ENCODE results near the gene SDCBP2.

SDCBP2 gene

DNA sequence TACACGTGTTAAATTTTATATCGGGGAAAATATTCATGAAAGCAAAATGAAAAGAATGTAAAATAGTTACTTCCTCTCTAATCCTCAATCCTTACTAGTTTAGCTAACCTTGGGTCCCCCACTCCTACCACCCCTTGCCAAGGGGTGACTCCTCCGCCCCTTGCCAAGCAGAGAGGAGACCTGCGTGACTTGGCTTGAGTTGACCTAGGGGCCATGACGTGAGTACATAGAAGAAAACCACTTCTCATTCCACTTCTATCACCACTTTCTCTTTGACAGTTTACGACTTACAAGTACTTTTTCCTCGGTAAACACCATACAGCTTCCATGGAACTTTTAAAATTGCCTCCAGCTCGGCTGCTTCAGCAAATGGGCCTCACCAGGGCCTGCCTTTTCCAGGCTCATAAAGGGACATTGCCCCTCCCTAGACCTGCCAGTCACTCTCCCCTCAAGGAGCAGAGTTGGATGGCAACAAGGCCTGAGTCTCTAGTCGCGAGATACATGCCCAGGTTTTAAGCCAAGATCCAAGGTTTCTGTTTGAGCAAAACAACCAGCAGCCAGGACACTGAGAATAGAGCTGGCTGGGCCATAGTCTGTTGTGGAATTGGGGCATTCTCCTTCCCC is 29.9 kb downstream of the SDCBP2 start:
- DNase-seq = no peak

DNA sequence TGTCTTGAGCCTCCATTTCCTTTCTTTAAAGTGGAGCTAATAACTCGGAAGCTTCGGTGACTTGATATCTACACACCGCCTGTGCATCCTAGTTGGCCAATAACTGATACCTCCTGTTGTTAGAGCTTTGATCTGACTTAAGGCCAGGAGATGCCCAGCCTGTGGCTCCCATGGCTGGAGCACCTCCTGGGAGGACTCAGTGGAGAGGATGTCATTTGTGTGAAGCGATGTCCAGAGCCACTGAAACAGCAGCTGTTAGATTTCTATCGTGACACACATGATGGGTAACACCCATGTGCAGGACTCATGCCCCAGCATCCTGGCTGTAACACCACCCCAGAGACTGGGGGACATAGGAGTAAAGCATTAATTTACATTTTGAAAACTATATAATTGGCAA is 30.8 kb downstream of the SDCBP2 start:
- TF ChIP-seq, protein P1, sequence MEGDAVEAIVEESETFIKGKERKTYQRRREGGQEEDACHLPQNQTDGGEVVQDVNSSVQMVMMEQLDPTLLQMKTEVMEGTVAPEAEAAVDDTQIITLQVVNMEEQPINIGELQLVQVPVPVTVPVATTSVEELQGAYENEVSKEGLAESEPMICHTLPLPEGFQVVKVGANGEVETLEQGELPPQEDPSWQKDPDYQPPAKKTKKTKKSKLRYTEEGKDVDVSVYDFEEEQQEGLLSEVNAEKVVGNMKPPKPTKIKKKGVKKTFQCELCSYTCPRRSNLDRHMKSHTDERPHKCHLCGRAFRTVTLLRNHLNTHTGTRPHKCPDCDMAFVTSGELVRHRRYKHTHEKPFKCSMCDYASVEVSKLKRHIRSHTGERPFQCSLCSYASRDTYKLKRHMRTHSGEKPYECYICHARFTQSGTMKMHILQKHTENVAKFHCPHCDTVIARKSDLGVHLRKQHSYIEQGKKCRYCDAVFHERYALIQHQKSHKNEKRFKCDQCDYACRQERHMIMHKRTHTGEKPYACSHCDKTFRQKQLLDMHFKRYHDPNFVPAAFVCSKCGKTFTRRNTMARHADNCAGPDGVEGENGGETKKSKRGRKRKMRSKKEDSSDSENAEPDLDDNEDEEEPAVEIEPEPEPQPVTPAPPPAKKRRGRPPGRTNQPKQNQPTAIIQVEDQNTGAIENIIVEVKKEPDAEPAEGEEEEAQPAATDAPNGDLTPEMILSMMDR (IDR thresholded peaks at IDR 0.05; ENCODE audit: low read depth, low read length) = no peak
- no peak for DNase-seq
- no peaks in the 10 kb centered on the region for H3K9me3 ChIP-seq
- H3K4me3 ChIP-seq (ENCODE audit: low read depth, low read length) = no peak overlapping the region
- H3K27me3 ChIP-seq = no peaks in the 10 kb centered on the region
- H3K36me3 ChIP-seq = no peaks in the 10 kb centered on the region
- H3K4me1 ChIP-seq = no peaks in the 10 kb centered on the region

More for the DNA sequence above, 29.9 kb downstream of the SDCBP2 start:
- Histone ChIP-seq H3K27me3 (no peaks in the 10 kb centered on the region), H3K4me3 (ENCODE audit: low read depth, low read length) (no peak overlapping the region), H3K9me3 (no peaks in the 10 kb centered on the region), H3K4me1 (no peaks in the 10 kb centered on the region), H3K36me3 (no peaks in the 10 kb centered on the region)
- TF ChIP-seq, protein P1 (IDR thresholded peaks at IDR 0.05; ENCODE audit: low read depth, low read length) = no peak

DNA sequence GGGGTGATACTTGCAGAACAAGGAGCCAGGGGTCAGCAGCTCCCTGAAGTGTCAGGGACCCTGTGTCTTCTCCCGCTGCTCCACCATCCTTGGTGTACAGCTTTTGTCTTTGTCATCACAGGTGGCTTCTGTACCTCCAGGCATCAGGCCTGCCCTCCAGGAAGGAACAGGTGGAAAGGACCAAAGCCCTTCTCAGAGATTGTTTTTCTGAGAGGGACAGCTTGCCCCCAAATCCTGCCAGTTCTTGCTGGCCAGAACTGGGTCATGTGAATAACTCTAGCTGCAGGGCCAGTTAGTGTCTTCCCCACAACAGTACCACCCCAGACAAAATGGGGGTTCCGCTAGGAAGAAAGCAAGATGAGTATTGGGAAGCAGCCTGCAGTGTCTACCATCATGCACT is 31.5 kb downstream of the SDCBP2 start:
- Histone ChIP-seq H3K9me3 (no peaks in the 10 kb centered on the region), H3K36me3 (no peaks in the 10 kb centered on the region), H3K4me1 (no peaks in the 10 kb centered on the region), H3K27me3 (no peaks in the 10 kb centered on the region), H3K4me3 (ENCODE audit: low read depth, low read length) (no peak overlapping the region)
- TF ChIP-seq, protein P1 (IDR thresholded peaks at IDR 0.05; ENCODE audit: low read depth, low read length) = no peak
- DNase-seq = no peak

DNA sequence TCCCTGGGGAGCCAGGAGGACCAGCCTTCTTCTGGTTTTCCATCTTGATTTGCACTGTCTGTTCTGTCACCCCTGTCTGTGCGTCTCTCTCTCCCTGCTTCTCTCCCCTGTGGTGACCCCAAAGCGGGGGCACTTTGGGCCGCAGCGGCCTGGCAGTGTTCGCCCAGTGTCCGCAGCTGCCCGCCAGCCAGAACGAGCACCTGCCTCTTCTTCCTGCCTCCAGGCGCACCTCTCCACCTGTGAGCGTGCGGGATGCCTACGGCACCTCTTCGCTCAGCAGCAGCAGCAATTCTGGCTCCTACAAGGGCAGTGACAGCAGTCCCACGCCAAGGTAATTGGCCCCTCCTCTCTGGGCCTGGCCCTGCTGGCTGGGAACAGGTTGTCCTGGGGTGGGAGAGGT is 32.0 kb downstream of the SDCBP2 start:
- H3K4me3 ChIP-seq (ENCODE audit: low read depth, low read length) = no peak overlapping the region
- H3K9me3 ChIP-seq = no peaks in the 10 kb centered on the region
- no peaks in the 10 kb centered on the region for H3K4me1 ChIP-seq
- TF ChIP-seq, protein P1 (IDR thresholded peaks at IDR 0.05; ENCODE audit: low read depth, low read length) = no peak
- H3K36me3 ChIP-seq = no peaks in the 10 kb centered on the region
- DNase-seq = no peak
- no peaks in the 10 kb centered on the region for H3K27me3 ChIP-seq

DNA sequence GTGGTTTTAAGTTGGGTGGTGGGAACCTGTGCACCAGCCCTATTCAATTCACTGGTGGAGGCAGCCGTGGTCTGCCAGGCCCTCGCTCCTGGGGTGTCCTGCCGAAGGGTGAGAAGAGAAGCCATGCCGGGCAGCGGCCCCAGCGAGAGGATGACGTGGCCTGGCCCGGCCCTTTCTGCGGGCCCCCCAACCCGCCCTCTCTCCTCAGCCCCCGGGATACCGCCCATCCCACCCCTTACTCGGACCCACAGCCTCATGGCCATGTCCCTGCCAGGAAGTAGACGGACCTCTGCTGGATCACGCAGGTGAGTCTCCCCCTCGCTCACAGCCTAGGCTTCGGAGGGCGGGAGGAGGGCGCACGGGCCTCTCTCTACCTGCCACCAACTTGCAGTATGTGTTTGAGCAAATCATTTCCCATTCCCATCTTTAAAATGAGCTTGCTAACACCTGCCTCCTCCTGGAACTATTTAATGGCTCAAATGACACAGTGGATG is 32.8 kb downstream of the SDCBP2 start:
- TF ChIP-seq, protein P1 (IDR thresholded peaks at IDR 0.05; ENCODE audit: low read depth, low read length) = no peak
- Histone ChIP-seq H3K36me3 (no peaks in the 10 kb centered on the region), H3K9me3 (no peaks in the 10 kb centered on the region), H3K27me3 (no peaks in the 10 kb centered on the region), H3K4me1 (no peaks in the 10 kb centered on the region), H3K4me3 (ENCODE audit: low read depth, low read length) (no peak overlapping the region)
- no peak for DNase-seq

DNA sequence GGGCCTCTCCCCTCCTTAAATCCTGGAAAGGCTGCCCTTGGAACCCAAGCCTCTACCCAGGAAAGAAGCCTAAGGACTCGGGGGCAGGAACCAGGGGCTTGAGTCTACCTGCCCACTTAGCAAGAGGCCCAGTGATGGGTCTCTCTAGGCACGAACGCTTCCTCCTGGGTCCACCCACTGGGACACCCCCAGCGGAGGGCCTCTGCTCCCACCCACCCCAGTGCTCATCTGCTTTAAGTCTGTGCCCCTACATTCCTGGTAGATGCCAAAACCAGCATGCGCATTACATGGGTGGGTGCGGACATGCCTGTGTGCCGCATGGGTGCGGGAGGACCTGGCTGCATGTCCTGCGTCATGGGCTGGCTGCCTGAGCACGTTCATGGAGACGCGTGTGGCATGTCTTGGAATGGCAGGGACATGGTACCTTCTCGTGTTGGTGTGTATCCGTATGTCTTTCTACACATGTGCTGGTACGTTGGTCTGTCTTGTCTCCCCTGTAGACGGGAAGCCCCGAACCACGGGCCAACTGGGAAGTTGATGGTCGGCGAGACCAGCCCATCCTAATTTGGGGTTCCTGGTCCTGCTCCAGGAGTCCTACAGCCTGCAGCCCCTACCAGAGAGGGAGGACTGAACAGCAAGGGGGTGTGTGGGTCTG is 33.5 kb downstream of the SDCBP2 start:
- Histone ChIP-seq H3K4me3 (ENCODE audit: low read depth, low read length) (no peak overlapping the region), H3K9me3 (no peaks in the 10 kb centered on the region), H3K4me1 (no peaks in the 10 kb centered on the region), H3K27me3 (no peaks in the 10 kb centered on the region), H3K36me3 (no peaks in the 10 kb centered on the region)
- TF ChIP-seq, protein P1 (IDR thresholded peaks at IDR 0.05; ENCODE audit: low read depth, low read length) = no peak
- DNase-seq = no peak

All from BE2C (cell line).